ENCODE measurements around the gene NEDD4L.

- no peak for TF ChIP-seq CTCF (IDR thresholded peaks at IDR 0.05)
- TF ChIP-seq POLR2A (IDR thresholded peaks at IDR 0.05; ENCODE audit: low read depth): no peak
Measured at GRCh38 chr18:58412844-58413666, 369.0 kb downstream of the NEDD4L start.

All from esophagus muscularis mucosa (tissue), 3 donors.